NCI-H1048 (cell line): ENCODE data around the gene SLC8A1.

Experiments used
- DNase-seq: peaks from one replicate; lab custom pipeline; 2025; lab: John Stamatoyannopoulos, UW

SLC8A1 gene

GRCh38 chr2:40228310-40228709 lies 223.6 kb downstream of the SLC8A1 start:
- DNase-seq: no peak

GRCh38 chr2:40227210-40227609 lies 224.7 kb downstream of the SLC8A1 start:
- DNase-seq: no peak

GRCh38 chr2:40226637-40227036 lies 225.3 kb downstream of the SLC8A1 start:
- no peak for DNase-seq

- no peak for DNase-seq
These were observed 226.2 kb downstream of the SLC8A1 start for GRCh38 chr2:40225670-40226210.

GRCh38 chr2:40224318-40224717 lies 227.6 kb downstream of the SLC8A1 start:
- no peak for DNase-seq

GRCh38 chr2:40220177-40220925 lies 231.5 kb downstream of the SLC8A1 start:
- DNase-seq: no peak

- no peak for DNase-seq
These were observed 232.7 kb downstream of the SLC8A1 start for GRCh38 chr2:40219141-40219540.

- no peak for DNase-seq
These were observed 233.2 kb downstream of the SLC8A1 start for GRCh38 chr2:40218679-40219078.

- no peak for DNase-seq
These were observed 238.3 kb downstream of the SLC8A1 start for GRCh38 chr2:40213619-40214018.

GRCh38 chr2:40213071-40213470 lies 238.8 kb downstream of the SLC8A1 start:
- DNase-seq: no peak

- DNase-seq: no peak
These were observed 240.9 kb downstream of the SLC8A1 start for GRCh38 chr2:40210968-40211353.

GRCh38 chr2:40210344-40210967 lies 241.4 kb downstream of the SLC8A1 start:
- DNase-seq: no peak

- no peak for DNase-seq
These were observed 242.1 kb downstream of the SLC8A1 start for GRCh38 chr2:40209761-40210160.

- DNase-seq: no peak
These were observed 243.4 kb downstream of the SLC8A1 start for GRCh38 chr2:40208463-40208862.

GRCh38 chr2:40204268-40204667 lies 247.6 kb downstream of the SLC8A1 start:
- no peak for DNase-seq

- no peak for DNase-seq
These were observed 249.0 kb downstream of the SLC8A1 start for GRCh38 chr2:40202798-40203400.

GRCh38 chr2:40201425-40201824 lies 250.5 kb downstream of the SLC8A1 start:
- no peak for DNase-seq

GRCh38 chr2:40200366-40200915 lies 251.4 kb downstream of the SLC8A1 start:
- DNase-seq: no peak

GRCh38 chr2:40199771-40200170 lies 252.1 kb downstream of the SLC8A1 start:
- no peak for DNase-seq

GRCh38 chr2:40197121-40197520 lies 254.8 kb downstream of the SLC8A1 start:
- no peak for DNase-seq

GRCh38 chr2:40193670-40194026 lies 258.2 kb downstream of the SLC8A1 start:
- no peak for DNase-seq

GRCh38 chr2:40192864-40193669 lies 258.8 kb downstream of the SLC8A1 start:
- no peak for DNase-seq
